HPDE6-E6E7 (cell line): ENCODE measurements around the gene SLC25A2.
"Not testable (repeated sequence)": the region's sequence is repeated elsewhere in the genome, so short reads cannot be mapped to it uniquely, and the experiment has no call there.

Source experiments
- DNase-seq: peaks from one replicate; pipeline ENCODE4 v3.0.0; 2011; ENCODE audit warnings: missing footprints; ENCODE audit errors: extremely low spot score

SLC25A2 gene

GRCh38 chr5:141316963-141317362 lies 13.1 kb upstream of the SLC25A2 start:
- DNase-seq, result not testable (repeated sequence)

- DNase-seq, result no peak
Measured at GRCh38 chr5:141313711-141314110, 9.9 kb upstream of the SLC25A2 start.

DNA sequence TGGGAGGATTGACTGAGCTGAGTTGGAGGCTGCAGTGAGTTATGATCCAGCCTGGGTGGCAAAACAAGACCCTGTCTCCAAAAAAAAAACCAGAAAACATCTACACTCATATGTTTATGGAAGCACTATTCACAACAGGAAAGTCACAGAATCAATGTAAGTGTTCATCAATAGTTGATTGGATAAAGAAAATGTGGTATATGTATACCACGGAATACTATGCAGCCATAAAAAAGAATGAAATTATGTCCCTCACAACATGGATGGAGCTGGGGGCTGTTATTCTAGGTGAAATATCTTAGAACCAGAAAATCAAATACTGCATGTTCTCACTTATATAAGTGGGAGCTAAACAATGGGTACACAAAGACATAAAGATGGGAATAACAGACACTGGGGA lies 2.8 kb upstream of the SLC25A2 start:
- DNase-seq, result no peak

GRCh38 chr5:141298376-141298775 lies 5.5 kb downstream of the SLC25A2 start:
- no peak for DNase-seq

DNA sequence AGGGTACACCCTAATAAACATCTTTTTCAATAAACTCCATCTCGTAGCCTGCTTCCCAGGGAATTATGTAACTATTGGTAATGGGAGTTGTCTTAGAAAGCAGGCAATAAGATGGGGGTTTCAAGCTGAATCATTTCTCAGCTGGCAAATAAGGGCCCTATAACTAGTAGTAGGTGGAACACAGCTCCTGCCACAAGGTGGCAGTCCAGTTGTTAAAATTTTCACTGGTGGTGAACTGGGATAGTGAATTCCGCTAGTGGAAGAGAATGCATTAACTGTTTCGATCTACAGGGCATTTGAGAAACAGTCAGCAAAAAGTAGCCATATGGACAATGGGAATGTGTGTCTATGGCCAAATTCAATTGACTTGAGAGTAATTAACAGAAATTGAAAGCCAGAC lies 30.9 kb downstream of the SLC25A2 start:
- DNase-seq, result no peak

DNA sequence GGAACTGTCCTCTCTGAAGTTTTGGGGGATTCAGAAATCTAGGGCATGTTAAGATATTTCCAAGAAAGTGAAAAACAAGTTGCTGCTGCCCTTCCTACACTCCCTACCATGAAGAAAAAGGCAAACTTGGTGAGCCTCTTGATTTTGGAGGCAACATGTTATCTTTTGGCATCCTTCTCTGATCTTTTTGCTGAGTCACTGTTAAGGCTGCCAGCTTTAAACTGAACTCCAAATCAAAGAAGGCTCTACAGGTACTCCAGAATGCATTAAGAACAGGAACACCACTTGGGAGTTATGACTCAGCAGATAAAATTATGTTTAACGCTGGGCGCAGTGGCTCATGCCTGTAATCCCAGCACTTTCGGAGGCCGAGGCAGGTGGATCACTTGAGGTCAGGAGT lies 34.7 kb downstream of the SLC25A2 start:
- no peak for DNase-seq

- no peak for DNase-seq
Measured at GRCh38 chr5:141261238-141261546, 42.7 kb downstream of the SLC25A2 start.

DNA sequence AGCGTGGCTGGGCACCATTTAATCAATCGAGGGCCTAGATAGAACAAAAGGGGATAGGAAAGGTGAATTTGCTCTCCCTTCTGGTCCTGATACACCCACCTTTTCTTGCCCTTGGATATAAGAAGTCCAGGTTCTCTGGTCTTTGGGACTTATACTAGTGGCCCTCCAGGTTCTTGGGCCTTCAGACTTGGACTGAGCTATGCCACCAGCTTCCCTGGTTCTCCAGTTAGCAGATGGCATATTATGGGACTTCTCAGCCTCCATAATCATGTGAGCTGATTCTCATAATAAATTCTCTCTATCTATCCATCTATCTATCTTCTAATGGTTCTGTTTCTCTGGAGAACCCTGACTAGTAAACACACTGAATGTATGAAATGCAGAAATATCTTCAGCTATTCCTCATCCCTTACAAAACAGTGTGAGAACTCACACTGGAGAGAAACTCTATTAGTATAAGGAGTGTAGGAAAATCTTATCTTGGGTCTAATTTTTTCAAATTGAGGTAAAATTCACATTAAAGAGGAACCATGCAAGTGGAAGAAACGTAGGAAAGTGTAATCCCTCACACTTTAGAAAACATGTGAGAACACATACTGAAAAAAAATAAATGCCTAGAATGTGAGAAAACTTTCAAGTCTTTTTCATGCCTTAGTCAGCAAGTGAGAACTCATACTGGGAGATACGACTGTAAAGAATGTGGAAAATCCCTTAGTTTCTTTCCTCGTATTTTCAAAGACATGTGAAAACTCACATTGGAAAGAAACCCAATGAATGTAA lies 43.2 kb downstream of the SLC25A2 start:
- DNase-seq, result no peak

DNA sequence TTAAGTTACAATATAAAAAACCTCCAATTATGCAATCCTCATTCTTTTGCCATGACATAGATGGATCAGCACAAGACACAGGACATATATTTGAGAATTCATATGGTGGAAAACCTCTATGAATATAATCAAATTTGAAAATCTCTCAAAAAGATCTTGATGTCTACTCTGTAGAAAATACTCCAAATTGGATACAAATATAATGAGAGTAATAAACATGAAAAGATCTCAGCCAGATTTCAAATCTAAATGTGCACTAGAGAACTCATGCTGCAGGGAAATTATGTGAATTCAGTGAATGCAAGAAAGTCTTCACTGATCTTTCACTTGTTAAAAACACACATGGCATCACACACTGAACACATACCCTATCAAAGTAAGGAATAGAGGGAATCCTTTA lies 44.9 kb downstream of the SLC25A2 start:
- DNase-seq, result no peak

DNA sequence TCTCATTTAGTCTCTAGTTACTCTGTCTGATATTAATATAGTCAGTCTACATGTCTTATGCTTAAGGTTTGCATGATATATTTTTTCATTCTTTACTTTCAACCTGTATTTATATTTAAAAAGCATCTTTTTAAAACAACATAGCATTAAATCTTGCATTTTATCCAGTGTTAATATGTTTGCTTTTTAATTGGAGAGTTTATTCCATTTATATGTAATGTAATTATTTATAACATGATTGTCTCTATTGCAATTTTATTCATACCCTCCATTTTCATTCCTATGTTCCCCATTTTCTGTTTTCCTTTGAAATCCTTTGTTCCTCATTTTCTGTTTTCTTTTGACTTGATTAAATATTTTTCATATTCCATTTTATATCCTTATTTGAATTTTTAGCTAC lies 45.4 kb downstream of the SLC25A2 start:
- no peak for DNase-seq
